ENCODE data around the gene GCLC.

The GCLC gene

GRCh38 chr6:53461041-53461656, 83.8 kb downstream of the GCLC start:
- H3K27ac ChIP-seq: peak overlapping the region; percentile 43
- TF ChIP-seq CTCF (conservative IDR thresholded peaks at IDR 0.05): no peak

GRCh38 chr6:53458105-53458866, 86.6 kb downstream of the GCLC start:
- no peak overlapping the region for H3K27ac ChIP-seq
- TF ChIP-seq CTCF (conservative IDR thresholded peaks at IDR 0.05): no peak

- no peak for TF ChIP-seq CTCF (conservative IDR thresholded peaks at IDR 0.05)
- H3K27ac ChIP-seq: no peak overlapping the region
These were observed 88.1 kb downstream of the GCLC start for GRCh38 chr6:53456809-53457208.

- TF ChIP-seq CTCF (conservative IDR thresholded peaks at IDR 0.05): no peak
- H3K27ac ChIP-seq: no peak overlapping the region
These were observed 89.2 kb downstream of the GCLC start for GRCh38 chr6:53455678-53456077.

DNA sequence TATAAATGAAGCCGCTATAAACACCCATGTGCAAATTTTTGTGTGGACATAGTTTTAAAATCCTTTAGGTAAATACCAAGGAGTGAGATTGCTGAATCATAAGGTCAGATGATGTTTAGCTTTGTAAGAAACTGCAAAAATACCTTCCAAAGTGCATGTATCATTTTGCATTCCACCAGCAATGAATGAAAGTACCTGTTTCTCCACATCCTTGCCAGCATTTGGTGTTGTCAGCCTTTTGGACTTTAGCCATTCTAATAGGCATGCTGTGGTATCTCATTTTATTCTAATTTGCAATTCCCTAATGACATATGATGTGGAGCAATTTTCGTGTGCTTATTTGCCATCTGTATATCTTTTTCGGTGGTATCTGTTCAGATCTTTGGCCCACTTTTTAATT, 93.7 kb downstream of the GCLC start:
- H3K27ac ChIP-seq: no peak overlapping the region
- TF ChIP-seq CTCF (conservative IDR thresholded peaks at IDR 0.05): no peak

DNA sequence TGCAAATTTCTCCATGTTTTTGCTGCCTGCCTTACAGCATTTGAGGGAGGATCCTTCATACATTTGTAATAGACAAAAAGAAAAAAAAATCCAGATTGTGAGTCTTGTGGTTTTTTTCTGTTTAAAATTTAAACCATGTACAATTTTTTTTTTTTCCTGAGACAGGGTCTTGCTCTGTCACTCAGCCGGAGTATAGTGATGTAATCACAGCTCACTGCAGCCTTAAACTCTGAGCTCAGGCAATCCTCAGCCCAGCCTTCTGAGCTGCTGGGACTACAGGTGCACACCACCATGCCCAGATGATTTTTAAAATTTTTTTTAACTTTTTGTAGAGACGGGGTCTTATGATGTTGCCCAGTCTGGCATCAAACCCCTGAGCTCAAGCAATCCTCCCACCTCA, 97.0 kb downstream of the GCLC start:
- no peak for TF ChIP-seq CTCF (conservative IDR thresholded peaks at IDR 0.05)
- H3K27ac ChIP-seq: no peak overlapping the region
